ENCODE measurements around the gene HIVEP3.
A peak's percentile ranks its signal among the peaks of the same experiment; 100 is the strongest.

Gene HIVEP3

DNA sequence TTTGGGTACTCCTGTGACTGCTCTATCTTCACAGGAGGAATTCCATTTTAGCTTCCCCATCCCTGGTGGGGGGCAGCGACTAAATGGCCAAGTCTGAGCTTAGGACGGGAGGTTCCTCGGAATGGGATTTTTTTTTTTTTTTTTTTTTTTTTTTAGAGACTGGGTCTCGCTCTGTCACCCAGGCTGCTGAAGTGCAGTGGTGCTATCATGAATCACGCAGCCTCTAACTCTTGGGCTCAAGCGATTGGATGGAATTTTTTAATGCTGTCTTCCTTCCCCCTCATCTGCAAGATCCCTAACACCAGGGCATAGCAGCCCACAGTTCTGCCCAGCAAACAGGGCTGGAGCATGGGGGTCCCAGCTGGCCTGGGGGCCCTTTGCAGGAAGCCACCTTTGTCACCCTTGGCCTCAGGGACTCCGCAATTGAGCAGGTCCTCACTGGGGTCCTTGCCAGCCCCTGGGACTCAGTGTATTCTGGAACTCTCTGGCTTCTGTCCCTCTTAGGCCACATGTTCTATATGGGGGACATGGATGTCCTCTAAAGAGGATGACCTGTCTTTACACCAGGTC lies 421.2 kb downstream of the HIVEP3 start:
- Mint-ChIP-seq H3K36me3 (ENCODE audit: low read depth) (no peaks in the 10 kb centered on the region), H3K9me3 (no peaks in the 10 kb centered on the region), H3K27ac (no peak overlapping the region), H3K27me3 (ENCODE audit: low read depth) (no peaks in the 10 kb centered on the region), H3K4me1 (ENCODE audit: low read depth) (peaks cover 3% of the 10 kb centered on the region), H3K4me3 (no peak overlapping the region)
- no peak for DNase-seq (ENCODE audit: low spot score)

- Mint-ChIP-seq H3K9me3 (no peaks in the 10 kb centered on the region), H3K36me3 (ENCODE audit: low read depth) (no peaks in the 10 kb centered on the region), H3K4me3 (no peak overlapping the region), H3K27ac (no peak overlapping the region), H3K27me3 (ENCODE audit: low read depth) (no peaks in the 10 kb centered on the region), H3K4me1 (ENCODE audit: low read depth) (peaks cover 3% of the 10 kb centered on the region)
- no peak for DNase-seq (ENCODE audit: low spot score)
These were observed 421.7 kb downstream of the HIVEP3 start for GRCh38 chr1:41497056-41497440.

- peak; percentile 77 for DNase-seq (ENCODE audit: low spot score)
- H3K27me3 Mint-ChIP-seq (ENCODE audit: low read depth) = no peaks in the 10 kb centered on the region
- H3K4me3 Mint-ChIP-seq = peak overlapping the region; percentile 60
- H3K36me3 Mint-ChIP-seq (ENCODE audit: low read depth) = no peaks in the 10 kb centered on the region
- no peak overlapping the region for H3K27ac Mint-ChIP-seq
- H3K4me1 Mint-ChIP-seq (ENCODE audit: low read depth) = peaks cover 3% of the 10 kb centered on the region
- H3K9me3 Mint-ChIP-seq = no peaks in the 10 kb centered on the region
These were observed 422.4 kb downstream of the HIVEP3 start for GRCh38 chr1:41496080-41497055.

GRCh38 chr1:41495210-41495948 lies 423.3 kb downstream of the HIVEP3 start:
- DNase-seq (ENCODE audit: low spot score) = peak; percentile 23
- H3K27me3 Mint-ChIP-seq (ENCODE audit: low read depth) = no peaks in the 10 kb centered on the region
- no peak overlapping the region for H3K27ac Mint-ChIP-seq
- H3K36me3 Mint-ChIP-seq (ENCODE audit: low read depth) = no peaks in the 10 kb centered on the region
- peak overlapping the region; percentile 60 for H3K4me3 Mint-ChIP-seq
- no peaks in the 10 kb centered on the region for H3K9me3 Mint-ChIP-seq
- peaks cover 3% of the 10 kb centered on the region for H3K4me1 Mint-ChIP-seq (ENCODE audit: low read depth)

DNA sequence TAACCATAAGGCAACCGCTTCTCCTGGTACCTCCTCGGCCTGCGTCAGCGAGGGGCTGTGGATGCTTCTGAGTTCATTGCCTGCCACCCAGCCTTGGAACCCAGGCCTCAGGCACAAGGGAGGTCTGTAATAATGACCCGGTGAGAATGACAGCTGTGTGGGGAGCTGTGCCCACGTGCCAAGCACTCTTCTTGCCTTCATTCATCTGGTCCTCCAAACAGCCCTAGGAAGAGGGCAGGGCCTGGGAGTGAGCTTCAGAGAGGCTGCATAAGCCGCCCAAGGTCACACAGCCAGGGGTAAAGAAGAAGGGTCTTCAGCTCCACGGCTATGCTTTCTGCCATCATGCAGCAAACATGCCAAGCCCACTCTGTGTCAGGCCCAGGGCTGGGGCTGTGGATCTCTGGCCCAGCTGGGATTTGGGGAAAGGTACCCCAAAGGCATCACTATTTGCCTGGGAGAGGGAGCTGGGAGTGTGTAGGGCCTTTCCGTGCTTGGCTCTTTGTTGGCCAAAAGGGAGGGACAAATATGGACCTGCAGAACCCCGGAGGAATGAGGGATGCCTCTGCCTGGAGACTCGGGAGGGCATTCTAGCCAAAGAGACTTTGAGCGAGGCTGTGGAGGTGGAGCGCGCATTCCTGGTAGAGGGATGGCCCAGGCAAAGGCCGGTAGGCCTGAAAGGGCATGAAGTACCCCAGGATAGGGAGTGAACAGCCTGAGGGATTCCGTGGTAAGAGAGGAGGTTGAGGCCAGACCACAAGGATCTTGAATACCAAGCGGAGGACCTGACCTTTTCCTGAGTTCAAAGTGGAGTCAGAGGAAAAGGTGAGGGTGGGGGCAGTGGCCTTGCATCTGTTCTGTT lies 424.1 kb downstream of the HIVEP3 start:
- H3K4me1 Mint-ChIP-seq (ENCODE audit: low read depth) = peaks cover 3% of the 10 kb centered on the region
- H3K27ac Mint-ChIP-seq = no peak overlapping the region
- H3K9me3 Mint-ChIP-seq = no peaks in the 10 kb centered on the region
- no peaks in the 10 kb centered on the region for H3K36me3 Mint-ChIP-seq (ENCODE audit: low read depth)
- H3K4me3 Mint-ChIP-seq = no peak overlapping the region
- DNase-seq (ENCODE audit: low spot score) = no peak
- H3K27me3 Mint-ChIP-seq (ENCODE audit: low read depth) = no peaks in the 10 kb centered on the region

DNA sequence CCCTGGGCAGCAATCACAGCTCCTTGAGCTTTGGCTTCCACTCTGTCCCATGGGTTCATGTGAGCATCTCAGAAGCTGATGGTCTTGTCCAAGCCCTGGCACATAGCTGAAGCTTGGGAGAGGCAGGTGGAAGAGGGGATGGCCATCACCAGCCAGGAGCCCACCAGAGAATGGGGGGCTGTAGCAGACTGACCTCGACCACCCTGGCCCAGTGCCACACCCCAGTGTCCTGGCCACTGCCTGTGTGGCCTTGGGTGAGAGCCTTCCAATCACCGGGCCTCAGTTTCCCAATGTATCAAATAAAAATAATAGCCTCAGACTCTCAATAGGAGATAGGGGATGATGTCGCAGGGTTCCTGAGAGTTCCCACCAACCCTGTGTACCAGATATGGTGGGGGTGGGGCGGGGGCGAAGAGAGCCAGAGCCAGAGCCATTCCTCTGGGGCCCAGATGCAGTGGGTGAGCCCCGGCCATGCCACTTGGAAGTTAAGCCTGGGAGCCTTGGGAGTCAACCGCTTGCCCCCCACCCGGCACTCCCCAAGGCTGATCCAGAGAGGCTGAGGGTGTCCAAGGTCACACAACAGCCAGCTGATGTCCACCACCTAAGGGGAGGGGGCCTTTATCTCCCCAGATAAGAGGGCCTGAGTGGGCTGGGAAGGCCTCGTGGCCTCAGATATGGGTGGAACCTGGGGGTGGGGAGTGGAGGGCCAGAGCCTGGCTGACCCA lies 424.9 kb downstream of the HIVEP3 start:
- Mint-ChIP-seq H3K36me3 (ENCODE audit: low read depth) (no peaks in the 10 kb centered on the region), H3K9me3 (no peaks in the 10 kb centered on the region), H3K27ac (no peak overlapping the region), H3K4me1 (ENCODE audit: low read depth) (peaks cover 3% of the 10 kb centered on the region), H3K4me3 (no peak overlapping the region), H3K27me3 (ENCODE audit: low read depth) (peaks cover 2% of the 10 kb centered on the region)
- DNase-seq (ENCODE audit: low spot score) = no peak

DNA sequence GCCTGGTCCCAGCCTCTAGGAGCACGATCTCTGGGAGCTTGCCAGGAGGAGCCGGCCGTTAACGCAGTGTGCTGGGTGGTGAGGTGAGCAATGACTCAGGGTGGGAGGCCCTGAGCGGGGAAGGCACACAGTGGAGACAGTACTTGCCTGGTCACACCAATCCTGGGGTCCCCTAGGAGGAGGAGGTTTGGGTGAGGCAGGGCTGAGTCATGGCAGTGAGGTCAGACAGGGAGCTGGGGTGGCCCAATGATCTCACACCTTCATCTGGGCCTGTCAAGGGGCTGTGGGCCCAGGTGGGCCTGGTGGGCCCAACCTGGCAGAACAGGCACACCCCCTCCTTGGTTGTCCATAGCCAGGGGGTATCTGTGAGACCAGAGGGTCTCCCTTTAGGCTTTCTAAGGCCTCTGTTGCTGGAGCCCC lies 425.6 kb downstream of the HIVEP3 start:
- peak; percentile 22 for DNase-seq (ENCODE audit: low spot score)
- Mint-ChIP-seq H3K36me3 (ENCODE audit: low read depth) (no peaks in the 10 kb centered on the region), H3K27me3 (ENCODE audit: low read depth) (peaks cover 2% of the 10 kb centered on the region), H3K4me1 (ENCODE audit: low read depth) (peaks cover 3% of the 10 kb centered on the region), H3K4me3 (no peak overlapping the region), H3K9me3 (no peaks in the 10 kb centered on the region), H3K27ac (no peak overlapping the region)

GRCh38 chr1:41492341-41492848 lies 426.3 kb downstream of the HIVEP3 start:
- Mint-ChIP-seq H3K27ac (no peak overlapping the region), H3K9me3 (no peaks in the 10 kb centered on the region), H3K36me3 (ENCODE audit: low read depth) (no peaks in the 10 kb centered on the region), H3K4me3 (no peak overlapping the region), H3K4me1 (ENCODE audit: low read depth) (peaks cover 3% of the 10 kb centered on the region), H3K27me3 (ENCODE audit: low read depth) (peaks cover 2% of the 10 kb centered on the region)
- peak; percentile 48 for DNase-seq (ENCODE audit: low spot score)

GRCh38 chr1:41490911-41491310 lies 427.8 kb downstream of the HIVEP3 start:
- H3K27me3 Mint-ChIP-seq (ENCODE audit: low read depth) = peaks cover 8% of the 10 kb centered on the region
- no peak overlapping the region for H3K4me3 Mint-ChIP-seq
- H3K36me3 Mint-ChIP-seq (ENCODE audit: low read depth) = no peaks in the 10 kb centered on the region
- peaks cover 8% of the 10 kb centered on the region for H3K4me1 Mint-ChIP-seq (ENCODE audit: low read depth)
- H3K27ac Mint-ChIP-seq = no peak overlapping the region
- no peaks in the 10 kb centered on the region for H3K9me3 Mint-ChIP-seq
- no peak for DNase-seq (ENCODE audit: low spot score)

GRCh38 chr1:41489561-41489960 lies 429.2 kb downstream of the HIVEP3 start:
- no peaks in the 10 kb centered on the region for H3K9me3 Mint-ChIP-seq
- peaks cover 8% of the 10 kb centered on the region for H3K27me3 Mint-ChIP-seq (ENCODE audit: low read depth)
- peaks cover 6% of the 10 kb centered on the region for H3K4me1 Mint-ChIP-seq (ENCODE audit: low read depth)
- H3K4me3 Mint-ChIP-seq = no peak overlapping the region
- no peak overlapping the region for H3K27ac Mint-ChIP-seq
- H3K36me3 Mint-ChIP-seq (ENCODE audit: low read depth) = no peaks in the 10 kb centered on the region
- DNase-seq (ENCODE audit: low spot score) = no peak

GRCh38 chr1:41488040-41488951 lies 430.4 kb downstream of the HIVEP3 start:
- Mint-ChIP-seq H3K36me3 (ENCODE audit: low read depth) (no peaks in the 10 kb centered on the region), H3K27ac (no peak overlapping the region), H3K4me1 (ENCODE audit: low read depth) (peaks cover 6% of the 10 kb centered on the region), H3K4me3 (no peak overlapping the region), H3K9me3 (no peaks in the 10 kb centered on the region), H3K27me3 (ENCODE audit: low read depth) (peaks cover 9% of the 10 kb centered on the region)
- no peak for DNase-seq (ENCODE audit: low spot score)

Data from T-helper 2 cell treated with Interferon-gamma antibody and Interleukin-4, amounts not matched to agents 5 μg/mL and 100 μg/mL, for 36 hours (primary cell).